HCT116 (cell line): ENCODE measurements around the gene NDUFV3. TPM values are rescaled to one million over a fixed set of nuclear protein-coding genes. Genes with fewer than 3 reads are reported as not detected.
A peak's percentile ranks its signal among the peaks of the same experiment; 100 is the strongest.

Experiments used
- ATAC-seq: fragments of 200-7000 bp; cut with Tn5 transposase; 2 replicates; pipeline ENCODE4 v1.9.1; 2020; ENCODE audit warnings: mild to moderate bottlenecking, moderate library complexity
- BruUV-seq: library from RNA; stranded (reverse); fragments of 400-500 nt; replicated peaks from 2 replicates; lab custom pipeline; 2021; lab: Mats Ljungman, UMichigan
- CTCF ChIA-PET: fragments of 300-600 bp; sonication (Branson Sonifier 250); formaldehyde crosslinking; loops from one replicate; lab custom pipeline; 2021; ENCODE audit warnings: antibody characterized with exemption; lab: Charles Lee
- POLR2A ChIA-PET: fragments of 300-600, 350-600 bp; sonication (Branson Sonifier 250); formaldehyde crosslinking; loops from one replicate; lab custom pipeline; 2021; ENCODE audit warnings: antibody characterized with exemption; lab: Charles Lee
- RAD21 ChIA-PET, 2 experiments: fragments of 300-600 bp; sonication (Branson Sonifier 250); formaldehyde crosslinking; loops; one replicate each; lab custom pipeline; 2023; ENCODE audit warnings: low total read pairs in 2 of 2; ENCODE audit not compliant: uncharacterized antibody in 2 of 2, unreplicated experiment in 2 of 2, low non-redundant PET in 1 of 2; lab: Charles Lee
- DNase-seq: peaks from one replicate; pipeline ENCODE4 v3.0.0-alpha.2; 2010; ENCODE audit warnings: low read depth, low spot score
- H2AFZ ChIP-seq: fragments of 200-600 bp; shearing (Covaris generic), sonication (generic); 2 replicates; pipeline ENCODE4 v1.6.1; 2017; ENCODE audit warnings: low read depth, mixed run types, mixed read lengths, antibody characterized with exemption, low read length; ENCODE audit not compliant: poor library complexity, severe bottlenecking
- H3K27ac ChIP-seq: 2 replicates; pipeline ENCODE4 v1.5.1; 2012; ENCODE audit warnings: low read depth, low read length
- H3K27me3 ChIP-seq: fragments of 200-600 bp; sonication (generic); 2 replicates; pipeline ENCODE4 v1.6.1; 2016; ENCODE audit warnings: mixed run types, low read length, mixed read lengths; ENCODE audit not compliant: insufficient read depth
- H3K36me3 ChIP-seq, 2 experiments: fragments of 200-500 bp in 1 of 2; fragments of 200-600 bp in 1 of 2; sonication (Bioruptor generic) in 1 of 2; sonication (generic) in 1 of 2; 2 replicates each; pipeline versions ENCODE4 v1.5.1 to v1.6.1; 2014 to 2016; ENCODE audit warnings: low read length in 2 of 2, inconsistent platforms in 1 of 2, mixed read lengths in 1 of 2, mixed run types in 1 of 2; ENCODE audit not compliant: insufficient read depth in 2 of 2, control insufficient read depth in 1 of 2
- H3K4me1 ChIP-seq, 2 experiments: fragments of 200-600 bp in 1 of 2; sonication (generic) in 1 of 2; 2 replicates each; pipeline versions ENCODE4 v1.5.1 to v1.6.1; 2012 to 2017; ENCODE audit warnings: low read length in 2 of 2, inconsistent platforms in 1 of 2, mild to moderate bottlenecking in 1 of 2, mixed read lengths in 1 of 2, mixed run types in 1 of 2, moderate library complexity in 1 of 2; ENCODE audit not compliant: insufficient read depth in 2 of 2, control insufficient read depth in 1 of 2
- H3K4me2 ChIP-seq: fragments of 200-600 bp; sonication (generic); 2 replicates; pipeline ENCODE4 v1.6.1; 2017; ENCODE audit warnings: mixed run types, low read length, mixed read lengths
- H3K4me3 ChIP-seq, 2 experiments: fragments of 200-600 bp in 1 of 2; sonication (generic) in 1 of 2; replicated peaks in 1 of 2; 2 replicates each; pipeline ENCODE4 v1.5.1; 2011 to 2016; ENCODE audit warnings: low read length in 2 of 2, control low read depth in 1 of 2, low read depth in 1 of 2, mild to moderate bottlenecking in 1 of 2, mixed read lengths in 1 of 2, mixed run types in 1 of 2
- H3K79me2 ChIP-seq: fragments of 200-600 bp; sonication (generic); 2 replicates; pipeline ENCODE4 v1.6.1; 2017; ENCODE audit warnings: mild to moderate bottlenecking, mixed run types, low read length, moderate library complexity, mixed read lengths; ENCODE audit not compliant: insufficient read depth
- H3K9ac ChIP-seq: fragments of 200-600 bp; sonication (generic); 2 replicates; pipeline ENCODE4 v1.6.1; 2016; ENCODE audit warnings: low read length, mixed read lengths
- H3K9me2 ChIP-seq: fragments of 200-600 bp; sonication (generic), shearing (Covaris generic); 2 replicates; pipeline ENCODE4 v1.6.1; 2017; ENCODE audit warnings: mixed run types, mild to moderate bottlenecking, moderate library complexity; ENCODE audit not compliant: insufficient read depth
- H3K9me3 ChIP-seq, 2 experiments: fragments of 200-500 bp in 1 of 2; fragments of 200-600 bp in 1 of 2; sonication (Bioruptor generic) in 1 of 2; sonication (generic) in 1 of 2; 2 replicates each; pipeline ENCODE4 v1.6.1; 2014 to 2017; ENCODE audit warnings: low read length in 2 of 2, mixed read lengths in 2 of 2, inconsistent platforms in 1 of 2, low read depth in 1 of 2, mild to moderate bottlenecking in 1 of 2, mixed run types in 1 of 2, moderate library complexity in 1 of 2; ENCODE audit not compliant: control insufficient read depth in 1 of 2, insufficient read depth in 1 of 2
- H4K20me1 ChIP-seq: fragments of 200-600 bp; sonication (generic), shearing (Covaris generic); 2 replicates; pipeline ENCODE4 v1.6.1; 2017; ENCODE audit warnings: mixed run types, mild to moderate bottlenecking, moderate library complexity; ENCODE audit not compliant: insufficient read depth
- ATF3 ChIP-seq: IDR thresholded peaks from 2 replicates; pipeline ENCODE4 v1.6.1; 2012
- ELF1 ChIP-seq: IDR thresholded peaks from 2 replicates; pipeline ENCODE4 v1.6.1; 2012; ENCODE audit warnings: low read depth, borderline replicate concordance
- EZH2phosphoT487 ChIP-seq: fragments of 200-600 bp; IDR thresholded peaks from 2 replicates; pipeline ENCODE4 v1.6.1; 2018; ENCODE audit warnings: antibody characterized with exemption, borderline replicate concordance
- MAX ChIP-seq: IDR thresholded peaks from 2 replicates; pipeline ENCODE4 v1.6.1; 2012
- ZFX ChIP-seq: fragments of 450-650 bp; IDR thresholded peaks from 2 replicates; pipeline ENCODE4 v1.6.1; 2017
- intact Hi-C: fragments of 100-400 bp; cut with micrococcal nuclease; formaldehyde crosslinking; loops from 2 replicates; pipeline ENCODE4 v1.10.0; 2022
- total RNA-seq: library from RNA; stranded (reverse); gene quantifications from one replicate; pipeline ENCODE4 v1.2.1, GENCODE V29; 2021; ENCODE audit not compliant: unreplicated experiment
- TF ChIP-seq, protein P1 (sequence below), 3 experiments: fragments of 200-600 bp in 1 of 3; sonication (generic) in 1 of 3; IDR thresholded peaks in 2 of 3; conservative IDR thresholded peaks in 1 of 3; 2 replicates each; pipeline ENCODE4 v1.5.1; 2012 to 2017; ENCODE audit warnings: low read depth in 2 of 3, low read length in 2 of 3, antibody characterized with exemption in 1 of 3, borderline replicate concordance in 1 of 3, control low read depth in 1 of 3, mild to moderate bottlenecking in 1 of 3, mixed read lengths in 1 of 3, mixed run types in 1 of 3, moderate library complexity in 1 of 3; ENCODE audit not compliant: insufficient read depth in 1 of 3

Gene NDUFV3
- total RNA-seq, 1 experiment from 2014 or later = 35.2 TPM

DNA sequence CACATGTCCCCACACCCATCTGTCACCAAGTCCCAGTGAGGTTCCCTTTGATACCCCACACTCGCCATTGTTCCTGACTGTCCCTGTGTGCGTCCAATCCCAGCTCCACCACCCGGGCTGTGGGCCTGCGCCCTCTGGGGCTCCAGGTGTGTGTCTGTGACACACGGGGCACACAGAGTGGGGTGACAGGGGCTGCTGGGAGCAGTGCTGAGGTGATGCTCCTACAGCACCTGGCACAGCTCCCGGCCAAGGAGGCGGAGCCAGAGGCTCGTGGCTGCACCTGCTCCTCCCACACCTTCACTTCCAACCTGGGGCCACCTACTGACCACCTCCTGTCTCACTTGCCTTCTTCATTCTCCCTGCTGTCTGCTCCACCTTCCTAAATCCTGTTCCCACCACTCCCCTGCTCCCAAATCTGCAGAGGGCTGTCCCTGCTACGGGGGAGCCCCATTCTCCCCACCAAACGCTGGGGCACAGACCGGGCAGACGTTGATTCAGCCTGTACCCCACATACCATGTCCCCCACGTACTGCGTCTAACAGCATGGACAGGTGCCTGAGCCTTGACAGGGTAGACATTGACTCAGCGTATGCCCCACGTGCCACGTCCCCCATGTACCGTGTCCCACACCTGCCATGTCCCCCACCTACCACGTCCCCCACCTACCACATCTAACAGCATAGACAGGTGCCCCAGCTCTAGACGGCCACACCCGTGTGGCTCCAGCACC is 30.2 kb upstream of the NDUFV3 start:
- Histone ChIP-seq H3K27ac (no peak overlapping the region; the same call in 1 of the 2 replicates), H3K27me3 (no peaks in the 10 kb centered on the region), H4K20me1 (no peaks in the 10 kb centered on the region; the same call in 1 of the 2 replicates), H3K9me2 (no peaks in the 10 kb centered on the region), H2AFZ (no peak overlapping the region), H3K36me3 (peaks cover 34 to 68% of the 10 kb centered on the region in 2 experiments; a peak in 3 of 4 replicates), H3K4me2 (no peak overlapping the region), H3K9ac (no peak overlapping the region), H3K9me3 (no peaks in the 10 kb centered on the region), H3K79me2 (peaks cover 99% of the 10 kb centered on the region), H3K4me3 (no peak overlapping the region), H3K4me1 (no peaks in the 10 kb centered on the region)
- DNase-seq (no peak), ATAC-seq (peak; percentile 55)
- ChIA-PET CTCF (no interaction called here), POLR2A (no interaction called here), RAD21 (no interaction called here)
- no peak for TF ChIP-seq MAX
- TF ChIP-seq, protein P1, sequence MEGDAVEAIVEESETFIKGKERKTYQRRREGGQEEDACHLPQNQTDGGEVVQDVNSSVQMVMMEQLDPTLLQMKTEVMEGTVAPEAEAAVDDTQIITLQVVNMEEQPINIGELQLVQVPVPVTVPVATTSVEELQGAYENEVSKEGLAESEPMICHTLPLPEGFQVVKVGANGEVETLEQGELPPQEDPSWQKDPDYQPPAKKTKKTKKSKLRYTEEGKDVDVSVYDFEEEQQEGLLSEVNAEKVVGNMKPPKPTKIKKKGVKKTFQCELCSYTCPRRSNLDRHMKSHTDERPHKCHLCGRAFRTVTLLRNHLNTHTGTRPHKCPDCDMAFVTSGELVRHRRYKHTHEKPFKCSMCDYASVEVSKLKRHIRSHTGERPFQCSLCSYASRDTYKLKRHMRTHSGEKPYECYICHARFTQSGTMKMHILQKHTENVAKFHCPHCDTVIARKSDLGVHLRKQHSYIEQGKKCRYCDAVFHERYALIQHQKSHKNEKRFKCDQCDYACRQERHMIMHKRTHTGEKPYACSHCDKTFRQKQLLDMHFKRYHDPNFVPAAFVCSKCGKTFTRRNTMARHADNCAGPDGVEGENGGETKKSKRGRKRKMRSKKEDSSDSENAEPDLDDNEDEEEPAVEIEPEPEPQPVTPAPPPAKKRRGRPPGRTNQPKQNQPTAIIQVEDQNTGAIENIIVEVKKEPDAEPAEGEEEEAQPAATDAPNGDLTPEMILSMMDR (IDR thresholded peaks at IDR 0.05 in 2 of 3, conservative IDR thresholded peaks at IDR 0.05 in 1 of 3; ENCODE audit: borderline replicate concordance in 1 of 3, insufficient read depth in 1 of 3, low read depth in 2 of 3, low read length in 2 of 3) = no peak
- no peak for TF ChIP-seq EZH2phosphoT487
- TF ChIP-seq ELF1 = no peak
- no peak for TF ChIP-seq ATF3
- no peak for TF ChIP-seq ZFX
- intact Hi-C loops = loop anchor here (10.0 kb wide), 1 partner anchor 978 kb away; no protein-coding TSS in a partner anchor
- BruUV-seq = no TSS peak
